ENCODE measurements around the gene PWP2. TPM values are rescaled to one million over a fixed set of nuclear protein-coding genes. Genes with fewer than 3 reads are reported as not detected.
"Not testable (repeated sequence)": the region's sequence is repeated elsewhere in the genome, so short reads cannot be mapped to it uniquely, and the experiment has no call there.

The PWP2 gene
- total RNA-seq, 1 donor from 2014 or later = 7.4 TPM

- H3K27me3 ChIP-seq (ENCODE audit: low read depth); H3K4me3 ChIP-seq; intact Hi-C loops (cut with micrococcal nuclease); H3K4me1 ChIP-seq; H3K36me3 ChIP-seq; H3K27ac ChIP-seq (replicated peaks); DNase-seq; H3K9me3 ChIP-seq (replicated peaks): not testable (repeated sequence)
Observed at GRCh38 chr21:44158082-44158468, 50.9 kb downstream of the PWP2 start.

DNA sequence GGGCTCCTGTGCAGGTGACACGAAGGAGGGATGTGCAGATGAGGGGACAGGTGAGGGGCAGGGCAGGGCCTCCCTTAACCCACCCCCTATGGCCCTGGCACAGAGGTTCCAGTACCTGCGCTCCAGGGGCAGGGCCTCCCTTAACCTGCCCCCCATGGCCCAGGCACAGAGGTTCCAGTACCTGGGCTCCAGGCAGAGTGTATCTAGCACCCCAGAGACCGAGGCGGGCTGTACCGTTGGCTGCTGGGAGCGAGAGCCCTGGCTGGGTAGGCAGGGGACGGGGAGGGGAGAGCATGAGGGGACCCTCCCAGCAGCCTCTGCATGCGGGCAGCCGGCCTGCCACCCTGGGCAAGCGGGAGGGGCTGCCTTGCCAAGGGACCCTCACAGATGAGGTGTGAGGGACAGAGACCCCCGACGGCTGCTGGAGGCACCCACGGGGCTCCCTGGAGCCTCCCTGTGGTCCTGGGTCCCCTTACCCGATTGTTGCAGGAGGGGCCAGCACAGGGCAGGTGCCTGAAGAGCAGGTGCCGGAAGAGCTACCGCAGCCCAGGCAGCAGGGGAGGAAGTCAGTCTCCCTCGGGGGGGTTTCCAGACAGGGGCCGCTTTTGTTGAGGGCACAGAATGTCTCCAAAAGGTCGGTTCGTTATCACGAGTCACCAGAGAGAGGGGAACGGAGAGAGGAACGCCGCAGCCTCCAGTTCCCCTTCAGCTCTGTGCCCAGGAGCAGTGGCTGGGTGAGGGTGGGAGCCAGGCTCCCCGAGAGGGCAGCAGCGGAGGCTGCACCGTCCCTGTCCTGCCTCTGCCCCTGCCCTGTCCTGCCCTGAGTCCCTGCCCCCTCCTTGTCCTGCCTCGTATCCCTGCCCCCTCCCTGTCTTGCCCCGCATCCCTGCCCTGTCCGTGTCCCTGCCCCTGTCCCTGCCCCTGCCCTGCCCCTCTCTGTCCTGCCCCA, 52.4 kb downstream of the PWP2 start:
- H3K4me3 ChIP-seq; DNase-seq; H3K27ac ChIP-seq (replicated peaks); intact Hi-C loops (cut with micrococcal nuclease); H3K9me3 ChIP-seq (replicated peaks); H3K36me3 ChIP-seq; H3K27me3 ChIP-seq (ENCODE audit: low read depth); H3K4me1 ChIP-seq: not testable (repeated sequence)

- DNase-seq; H3K4me3 ChIP-seq; H3K9me3 ChIP-seq (replicated peaks); intact Hi-C loops (cut with micrococcal nuclease); H3K27ac ChIP-seq (replicated peaks); H3K27me3 ChIP-seq (ENCODE audit: low read depth); H3K4me1 ChIP-seq; H3K36me3 ChIP-seq: not testable (repeated sequence)
Observed at GRCh38 chr21:44160298-44160672, 53.1 kb downstream of the PWP2 start.

DNA sequence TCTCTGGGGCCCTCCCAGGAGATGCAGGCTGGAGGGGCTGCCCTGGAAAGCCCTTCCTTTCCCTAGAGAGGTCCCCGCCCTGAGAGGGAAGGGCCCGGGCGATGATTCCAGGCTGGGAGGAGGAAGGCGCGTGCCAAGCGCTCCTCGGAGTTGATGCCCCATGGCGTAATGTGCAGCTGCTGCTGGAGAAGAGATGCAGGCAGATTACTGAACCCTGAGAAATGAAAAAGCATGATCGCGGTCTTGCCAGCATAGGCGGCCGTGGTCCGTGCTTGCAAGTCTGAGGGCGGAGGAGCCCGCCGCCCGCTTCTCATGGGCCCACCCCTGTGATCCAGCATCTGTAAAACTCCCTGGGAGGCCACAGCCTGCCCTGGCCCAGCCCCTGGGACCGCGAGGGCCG, 53.6 kb downstream of the PWP2 start:
- H3K36me3 ChIP-seq; H3K9me3 ChIP-seq (replicated peaks); H3K4me1 ChIP-seq; intact Hi-C loops (cut with micrococcal nuclease); DNase-seq; H3K27me3 ChIP-seq (ENCODE audit: low read depth); H3K27ac ChIP-seq (replicated peaks); H3K4me3 ChIP-seq: not testable (repeated sequence)

GRCh38 chr21:44163167-44163653, 56.0 kb downstream of the PWP2 start:
- H3K36me3 ChIP-seq; intact Hi-C loops (cut with micrococcal nuclease); DNase-seq; H3K27me3 ChIP-seq (ENCODE audit: low read depth); H3K9me3 ChIP-seq (replicated peaks); H3K4me1 ChIP-seq; H3K4me3 ChIP-seq; H3K27ac ChIP-seq (replicated peaks): not testable (repeated sequence)

GRCh38 chr21:44165933-44166332, 58.7 kb downstream of the PWP2 start:
- H3K9me3 ChIP-seq (replicated peaks); intact Hi-C loops (cut with micrococcal nuclease); H3K4me3 ChIP-seq; H3K4me1 ChIP-seq; H3K27me3 ChIP-seq (ENCODE audit: low read depth); DNase-seq; H3K27ac ChIP-seq (replicated peaks); H3K36me3 ChIP-seq: not testable (repeated sequence)

GRCh38 chr21:44167527-44167926, 60.3 kb downstream of the PWP2 start:
- H3K27ac ChIP-seq (replicated peaks); H3K4me3 ChIP-seq; intact Hi-C loops (cut with micrococcal nuclease); H3K9me3 ChIP-seq (replicated peaks); H3K4me1 ChIP-seq; H3K27me3 ChIP-seq (ENCODE audit: low read depth); H3K36me3 ChIP-seq; DNase-seq: not testable (repeated sequence)

- H3K9me3 ChIP-seq (replicated peaks); H3K4me3 ChIP-seq; H3K4me1 ChIP-seq; H3K27me3 ChIP-seq (ENCODE audit: low read depth); H3K36me3 ChIP-seq; DNase-seq; H3K27ac ChIP-seq (replicated peaks); intact Hi-C loops (cut with micrococcal nuclease): not testable (repeated sequence)
Observed at GRCh38 chr21:44170326-44170725, 63.1 kb downstream of the PWP2 start.

DNA sequence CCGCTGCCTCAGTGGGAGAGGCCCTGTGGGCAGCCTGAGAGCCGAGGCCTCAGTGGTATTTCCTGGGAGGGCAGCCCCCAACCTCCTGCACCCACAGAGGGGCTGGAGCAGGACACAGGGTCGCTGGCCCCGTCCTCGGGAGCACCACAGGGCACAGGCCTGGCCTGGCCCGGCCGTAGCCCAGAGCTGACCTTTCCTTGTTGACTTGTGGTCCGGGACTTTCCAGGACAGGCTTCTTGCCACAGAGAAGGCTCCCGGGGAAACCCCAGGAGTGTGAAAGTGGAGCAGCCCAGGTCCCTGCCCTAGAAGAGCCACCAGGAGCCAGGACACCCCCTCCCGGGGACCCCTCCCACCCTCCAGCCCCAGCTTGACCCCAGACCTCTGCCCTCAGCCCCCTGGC, 63.7 kb downstream of the PWP2 start:
- H3K4me3 ChIP-seq; H3K27me3 ChIP-seq (ENCODE audit: low read depth); DNase-seq; H3K27ac ChIP-seq (replicated peaks); H3K36me3 ChIP-seq; H3K9me3 ChIP-seq (replicated peaks); H3K4me1 ChIP-seq; intact Hi-C loops (cut with micrococcal nuclease): not testable (repeated sequence)

GRCh38 chr21:44171962-44172572, 64.9 kb downstream of the PWP2 start:
- H3K27me3 ChIP-seq (ENCODE audit: low read depth); DNase-seq; intact Hi-C loops (cut with micrococcal nuclease): not testable (repeated sequence)

GRCh38 chr21:44172741-44173140, 65.5 kb downstream of the PWP2 start:
- H3K27me3 ChIP-seq (ENCODE audit: low read depth); H3K36me3 ChIP-seq; H3K4me1 ChIP-seq; H3K27ac ChIP-seq (replicated peaks); intact Hi-C loops (cut with micrococcal nuclease); DNase-seq; H3K4me3 ChIP-seq; H3K9me3 ChIP-seq (replicated peaks): not testable (repeated sequence)

More at GRCh38 chr21:44171962-44172572, 64.9 kb downstream of the PWP2 start:
- not testable (repeated sequence) for H3K4me3 ChIP-seq; H3K4me1 ChIP-seq; H3K9me3 ChIP-seq (replicated peaks); H3K27ac ChIP-seq (replicated peaks); H3K36me3 ChIP-seq

GRCh38 chr21:44175189-44175588, 68.0 kb downstream of the PWP2 start:
- H3K9me3 ChIP-seq (replicated peaks); H3K4me1 ChIP-seq; H3K27ac ChIP-seq (replicated peaks); DNase-seq; H3K4me3 ChIP-seq; intact Hi-C loops (cut with micrococcal nuclease); H3K27me3 ChIP-seq (ENCODE audit: low read depth); H3K36me3 ChIP-seq: not testable (repeated sequence)

DNA sequence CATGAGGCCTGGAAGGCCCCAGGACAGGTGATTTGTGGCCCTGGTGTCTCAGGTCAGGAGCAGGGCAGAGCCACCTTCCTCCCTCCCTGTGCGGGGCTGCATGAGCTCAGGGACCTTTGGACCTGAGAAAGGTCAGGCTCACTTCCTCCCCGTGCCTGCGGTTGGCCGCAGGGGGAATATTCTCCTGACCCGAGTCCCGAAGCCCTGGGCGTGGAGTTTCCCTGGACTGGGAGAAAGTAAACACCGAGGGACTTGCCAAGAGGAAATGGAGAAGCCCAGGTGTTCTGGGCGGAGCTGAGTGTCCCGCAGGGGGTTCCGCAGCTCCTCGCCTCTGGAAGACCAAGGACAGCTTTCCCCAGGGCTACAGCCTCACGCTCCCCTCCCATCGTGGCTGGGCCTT, 68.9 kb downstream of the PWP2 start:
- H3K4me3 ChIP-seq; H3K36me3 ChIP-seq; H3K4me1 ChIP-seq; DNase-seq; H3K27ac ChIP-seq (replicated peaks); H3K27me3 ChIP-seq (ENCODE audit: low read depth); H3K9me3 ChIP-seq (replicated peaks); intact Hi-C loops (cut with micrococcal nuclease): not testable (repeated sequence)

All from left ventricle myocardium inferior (tissue), 1 donor.